OCI-LY7 (cell line): ENCODE data around the gene GPD1L.

ENCODE experiments used
- CTCF ChIP-seq: fragments of 200-600 bp; sonication (generic); conservative IDR thresholded peaks from 2 replicates; pipeline ENCODE4 v1.5.1; 2014; ENCODE audit warnings: mild to moderate bottlenecking, antibody characterized with exemption, low read length, moderate library complexity, mixed read lengths
- EZH2phosphoT487 ChIP-seq: fragments of 200-600 bp; sonication (generic); IDR thresholded peaks from 2 replicates; pipeline ENCODE4 v1.6.1; 2018; ENCODE audit warnings: low read depth, borderline replicate concordance, mild to moderate bottlenecking, mixed run types, antibody characterized with exemption, low read length, moderate library complexity, mixed read lengths

GRCh38 chr3:32066686-32067085, 39.7 kb upstream of the GPD1L start:
- TF ChIP-seq EZH2phosphoT487 (no peak), CTCF (no peak)
